Activated CD4-positive, alpha-beta memory T cell treated with anti-CD3 and anti-CD28 coated beads for 36 hours (primary cell): Measurements from ENCODE around the gene CADPS2. TPM values are rescaled to one million over a fixed set of nuclear protein-coding genes. Genes with fewer than 3 reads are reported as not detected.
"Not testable (repeated sequence)": the region's sequence is repeated elsewhere in the genome, so short reads cannot be mapped to it uniquely, and the experiment has no call there.

Experiments
- CTCF ChIA-PET: fragments of 350-600 bp; sonication (Branson Sonifier 250); formaldehyde crosslinking; loops from one replicate; lab custom pipeline; 2021; ENCODE audit warnings: antibody characterized with exemption, inconsistent platforms; lab: Charles Lee
- POLR2A ChIA-PET: fragments of 350-600 bp; sonication (Branson Sonifier 250); formaldehyde crosslinking; loops from one replicate; lab custom pipeline; 2021; ENCODE audit warnings: antibody characterized with exemption; lab: Charles Lee
- DNase-seq: peaks from one replicate; pipeline ENCODE4 v3.0.0-alpha.2; 2020
- H3K27ac Mint-ChIP-seq: one replicate; pipeline ENCODE4 v1.8.0; 2021; ENCODE audit warnings: mixed read lengths
- H3K27me3 Mint-ChIP-seq: one replicate; pipeline ENCODE4 v1.8.0; 2021; ENCODE audit warnings: mixed read lengths
- H3K36me3 Mint-ChIP-seq: one replicate; pipeline ENCODE4 v1.8.0; 2021; ENCODE audit warnings: mixed read lengths
- H3K4me1 Mint-ChIP-seq: one replicate; pipeline ENCODE4 v1.8.0; 2021; ENCODE audit warnings: low read depth, mixed read lengths
- H3K4me3 Mint-ChIP-seq: one replicate; pipeline ENCODE4 v1.8.0; 2021; ENCODE audit warnings: mild to moderate bottlenecking, mixed read lengths
- H3K9me3 Mint-ChIP-seq: one replicate; pipeline ENCODE4 v1.8.0; 2021; ENCODE audit warnings: mixed read lengths
- intact Hi-C: fragments of 100-400 bp; cut with micrococcal nuclease; formaldehyde crosslinking; loops from one replicate; pipeline ENCODE4 v1.15.1; 2023
- total RNA-seq, 2 experiments: library from RNA; stranded (reverse); gene quantifications; one replicate each; pipeline ENCODE4 v1.2.3, GENCODE V29; 2021

Gene CADPS2
- total RNA-seq, 2 experiments from 2014 or later: not detected

DNA sequence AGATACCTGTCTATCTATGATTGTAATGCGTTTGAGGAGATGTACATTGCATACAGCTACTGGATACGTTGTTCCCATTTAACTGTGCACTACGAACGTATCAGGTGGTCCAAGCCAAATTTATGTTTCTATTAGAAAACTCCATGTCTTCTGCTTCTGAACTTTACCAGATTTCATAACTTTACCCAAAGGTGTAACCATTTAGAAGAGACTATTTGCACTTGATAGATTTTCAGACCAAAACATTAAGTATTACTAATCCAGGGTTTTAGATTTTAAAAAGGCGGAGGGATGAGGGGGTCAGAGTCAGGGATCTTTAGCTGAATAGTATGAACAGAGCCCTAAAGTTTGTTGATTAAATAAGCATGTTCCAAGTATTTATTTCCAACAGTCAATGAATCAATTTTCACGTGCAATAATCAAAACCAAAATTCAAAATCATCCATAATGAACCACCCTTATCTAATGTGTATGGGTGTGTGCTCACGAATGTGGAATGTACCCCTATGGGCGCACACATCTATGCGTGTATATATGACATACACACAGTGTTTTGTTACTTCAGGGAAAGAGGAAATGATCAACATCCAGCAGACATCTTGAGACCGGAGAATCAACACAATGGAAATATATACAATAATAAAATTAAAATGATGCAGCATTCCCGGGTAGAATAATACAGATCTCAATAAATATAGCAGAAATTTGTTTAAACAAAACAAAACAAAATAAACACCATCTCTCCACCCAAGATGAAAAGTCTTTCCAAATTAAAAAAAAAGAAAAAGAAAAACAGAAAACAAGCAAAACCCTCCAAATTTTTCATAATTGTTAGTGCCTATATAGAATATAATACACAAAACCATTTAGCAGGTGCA, 585.1 kb downstream of the CADPS2 start:
- Mint-ChIP-seq H3K4me1 (no peaks in the 10 kb centered on the region), H3K9me3 (no peaks in the 10 kb centered on the region), H3K36me3 (no peaks in the 10 kb centered on the region), H3K27ac (no peak overlapping the region), H3K4me3 (no peak overlapping the region), H3K27me3 (peaks cover 66% of the 10 kb centered on the region)
- intact Hi-C loops: no loop called here
- ChIA-PET CTCF (no interaction called here), POLR2A (no interaction called here)
- DNase-seq: no peak

DNA sequence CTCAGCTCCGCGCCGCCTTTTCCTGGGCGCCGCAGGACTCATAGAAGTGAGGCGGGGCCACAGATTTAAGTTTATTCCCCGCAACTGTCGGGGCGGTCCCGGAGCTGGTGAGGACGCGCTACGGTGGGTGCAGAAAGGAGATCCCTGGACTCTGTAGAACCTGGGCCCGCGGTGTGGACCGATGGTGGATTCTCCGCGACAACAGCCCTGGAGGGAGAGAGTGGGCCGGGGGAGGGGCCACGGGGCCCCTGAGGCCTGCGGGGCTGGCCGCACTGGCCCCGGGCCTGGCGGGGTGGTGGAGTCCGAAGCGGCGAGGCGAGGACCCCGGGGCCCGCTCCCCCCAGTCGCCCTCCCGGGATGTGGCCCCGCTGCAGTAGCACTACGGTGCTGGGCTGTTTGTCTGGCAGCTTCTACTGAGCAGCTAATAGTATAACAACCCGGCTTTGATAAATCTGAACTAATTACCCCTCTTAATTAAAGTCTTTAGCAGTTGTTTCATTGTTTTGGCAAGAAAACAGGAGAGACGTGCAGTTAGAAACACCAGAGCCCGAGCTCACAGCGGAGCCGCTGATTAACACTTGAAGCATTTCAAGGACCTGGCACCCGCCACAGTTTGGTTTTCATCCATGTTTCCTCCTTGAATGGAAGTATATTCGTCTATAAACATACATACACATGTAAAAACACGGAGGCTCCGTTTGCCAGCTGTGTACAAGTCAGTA, 585.9 kb downstream of the CADPS2 start:
- Mint-ChIP-seq H3K36me3 (no peaks in the 10 kb centered on the region), H3K9me3 (no peaks in the 10 kb centered on the region), H3K4me1 (no peaks in the 10 kb centered on the region), H3K27ac (no peak overlapping the region), H3K4me3 (no peak overlapping the region), H3K27me3 (peaks cover 60% of the 10 kb centered on the region)
- DNase-seq: no peak
- POLR2A ChIA-PET: no interaction called here
- CTCF ChIA-PET: no interaction called here
- intact Hi-C loops: no loop called here

GRCh38 chr7:122299624-122300210, 586.5 kb downstream of the CADPS2 start:
- ChIA-PET CTCF (no interaction called here), POLR2A (no interaction called here)
- no peak for DNase-seq
- Mint-ChIP-seq H3K27ac (no peak overlapping the region), H3K27me3 (peaks cover 57% of the 10 kb centered on the region), H3K4me1 (no peaks in the 10 kb centered on the region), H3K9me3 (no peaks in the 10 kb centered on the region), H3K4me3 (no peak overlapping the region), H3K36me3 (no peaks in the 10 kb centered on the region)
- intact Hi-C loops: no loop called here

DNA sequence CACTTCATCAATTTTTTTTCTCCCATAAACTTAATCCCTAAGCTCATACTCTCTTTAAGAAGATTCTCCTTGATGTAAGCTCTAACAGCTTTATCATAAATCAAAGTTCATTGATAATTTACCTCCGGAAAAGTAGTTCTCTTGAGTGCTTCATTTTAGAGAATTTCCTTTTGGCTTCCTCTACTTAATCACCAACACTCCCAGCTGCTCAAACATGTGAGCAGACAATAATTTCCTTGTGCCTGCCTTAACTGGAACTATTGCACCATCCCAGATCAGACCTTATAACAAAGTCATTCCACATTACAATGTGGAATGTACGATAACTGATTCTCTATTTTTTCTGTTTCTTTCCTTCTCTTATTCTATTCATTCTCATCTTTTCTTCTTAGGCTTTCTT, 587.6 kb downstream of the CADPS2 start:
- no peaks in the 10 kb centered on the region for H3K4me1 Mint-ChIP-seq
- H3K27me3 Mint-ChIP-seq: peaks cover 47% of the 10 kb centered on the region
- no peak overlapping the region for H3K27ac Mint-ChIP-seq
- H3K9me3 Mint-ChIP-seq: no peaks in the 10 kb centered on the region
- H3K4me3 Mint-ChIP-seq: no peak overlapping the region
- intact Hi-C loops: no loop called here
- POLR2A ChIA-PET: no interaction called here
- DNase-seq: no peak
- no peaks in the 10 kb centered on the region for H3K36me3 Mint-ChIP-seq
- CTCF ChIA-PET: no interaction called here

DNA sequence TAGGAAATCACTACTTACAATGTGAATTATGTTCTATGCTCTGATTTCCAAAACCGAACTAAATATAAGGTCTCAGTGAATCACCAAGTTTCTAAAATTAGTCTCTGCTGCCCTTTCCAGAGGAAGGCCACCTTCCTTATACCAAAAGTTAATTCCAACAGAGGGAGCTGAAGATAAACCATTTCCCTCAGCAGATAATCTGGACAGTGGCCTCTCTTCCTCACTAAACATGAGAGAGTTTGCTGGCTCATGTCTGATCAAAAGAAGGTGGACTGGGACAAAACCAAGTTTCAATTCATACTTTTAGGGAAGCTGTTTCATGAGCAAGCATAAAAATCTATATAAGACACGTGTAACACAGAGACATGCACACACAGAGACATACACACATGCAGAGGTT, 588.1 kb downstream of the CADPS2 start:
- intact Hi-C loops: no loop called here
- no peak for DNase-seq
- Mint-ChIP-seq H3K9me3 (no peaks in the 10 kb centered on the region), H3K4me1 (no peaks in the 10 kb centered on the region), H3K27ac (no peak overlapping the region), H3K36me3 (no peaks in the 10 kb centered on the region), H3K27me3 (peaks cover 44% of the 10 kb centered on the region), H3K4me3 (no peak overlapping the region)
- ChIA-PET CTCF (no interaction called here), POLR2A (no interaction called here)

- POLR2A ChIA-PET: no interaction called here
- Mint-ChIP-seq H3K4me1 (no peaks in the 10 kb centered on the region), H3K36me3 (no peaks in the 10 kb centered on the region), H3K4me3 (no peak overlapping the region), H3K27me3 (peaks cover 4% of the 10 kb centered on the region), H3K9me3 (no peaks in the 10 kb centered on the region), H3K27ac (no peak overlapping the region)
- CTCF ChIA-PET: no interaction called here
- DNase-seq: no peak
- intact Hi-C loops: no loop called here
These were observed 595.1 kb downstream of the CADPS2 start for GRCh38 chr7:122291189-122291588.

DNA sequence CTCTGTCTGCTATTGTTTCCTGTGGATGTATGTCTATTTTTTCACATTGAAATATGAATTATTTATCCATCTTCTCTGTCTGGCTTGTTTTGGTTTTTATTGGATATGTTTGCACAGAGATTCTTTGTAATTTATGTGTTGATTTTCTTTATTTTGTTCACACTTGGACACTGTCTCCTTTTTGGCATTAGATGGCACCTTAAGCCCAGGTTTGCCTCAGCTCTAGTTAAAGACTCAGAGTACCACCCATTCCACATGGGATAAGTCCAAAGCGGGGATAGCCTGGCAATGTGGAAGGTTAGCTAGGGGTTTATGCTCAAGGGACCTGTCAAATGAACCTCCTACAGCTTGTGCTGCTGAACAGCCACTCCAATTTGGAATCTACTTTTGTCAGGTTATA, 595.8 kb downstream of the CADPS2 start:
- no peak overlapping the region for H3K27ac Mint-ChIP-seq
- POLR2A ChIA-PET: no interaction called here
- CTCF ChIA-PET: no interaction called here
- DNase-seq: no peak
- H3K4me3 Mint-ChIP-seq: no peak overlapping the region
- H3K4me1 Mint-ChIP-seq: no peaks in the 10 kb centered on the region
- intact Hi-C loops: no loop called here
- peaks cover 3% of the 10 kb centered on the region for H3K27me3 Mint-ChIP-seq
- H3K36me3 Mint-ChIP-seq: no peaks in the 10 kb centered on the region
- no peaks in the 10 kb centered on the region for H3K9me3 Mint-ChIP-seq

DNA sequence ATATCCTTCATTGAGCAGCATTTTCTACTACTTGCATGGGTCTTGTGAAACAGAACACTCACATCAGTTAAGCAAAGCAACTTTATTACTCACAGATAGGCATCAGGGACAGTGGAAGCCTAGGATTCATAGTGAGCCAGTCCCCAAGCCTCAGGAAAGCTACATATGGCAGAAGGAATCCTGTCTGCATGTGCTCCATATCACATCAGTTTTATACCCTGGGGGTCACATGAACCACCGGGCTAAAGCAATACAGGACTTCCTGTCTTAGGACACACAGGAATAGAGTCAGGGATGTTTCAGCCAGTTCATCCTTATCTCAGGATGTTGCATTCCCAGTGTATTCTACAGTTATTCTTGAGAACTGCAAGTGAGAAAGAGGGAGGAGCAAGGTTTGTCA, 596.8 kb downstream of the CADPS2 start:
- POLR2A ChIA-PET: no interaction called here
- intact Hi-C loops: no loop called here
- no peaks in the 10 kb centered on the region for H3K36me3 Mint-ChIP-seq
- H3K27me3 Mint-ChIP-seq: peaks cover 2% of the 10 kb centered on the region
- H3K4me3 Mint-ChIP-seq: no peak overlapping the region
- no peaks in the 10 kb centered on the region for H3K9me3 Mint-ChIP-seq
- H3K4me1 Mint-ChIP-seq: no peaks in the 10 kb centered on the region
- CTCF ChIA-PET: no interaction called here
- H3K27ac Mint-ChIP-seq: no peak overlapping the region
- no peak for DNase-seq

- H3K4me3 Mint-ChIP-seq, H3K27ac Mint-ChIP-seq, H3K36me3 Mint-ChIP-seq, H3K27me3 Mint-ChIP-seq, DNase-seq, POLR2A ChIA-PET, CTCF ChIA-PET, H3K4me1 Mint-ChIP-seq, H3K9me3 Mint-ChIP-seq, intact Hi-C loops: not testable (repeated sequence)
These were observed 601.7 kb downstream of the CADPS2 start for GRCh38 chr7:122284608-122285007.

DNA sequence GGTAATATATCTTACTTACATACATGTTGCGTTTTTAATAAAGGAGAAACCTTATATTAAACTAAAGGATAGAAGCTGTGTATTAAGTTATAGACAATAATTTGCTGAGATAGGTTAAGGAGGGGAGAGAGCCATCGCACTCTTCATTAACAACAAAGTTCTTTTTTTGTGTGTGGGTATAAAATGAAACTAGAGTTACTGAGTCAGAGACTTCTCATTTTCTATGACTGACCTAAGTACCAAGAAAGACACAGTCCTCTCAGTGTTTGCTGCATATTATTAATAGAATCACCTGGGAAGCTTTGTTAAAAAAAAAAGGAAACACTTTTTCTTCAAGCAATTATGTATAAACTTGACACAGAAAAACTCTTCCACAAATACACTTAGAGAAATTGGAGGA, 613.1 kb downstream of the CADPS2 start:
- ChIA-PET POLR2A (no interaction called here), CTCF (no interaction called here)
- no peak overlapping the region for H3K4me3 Mint-ChIP-seq
- peaks cover 2% of the 10 kb centered on the region for H3K9me3 Mint-ChIP-seq
- H3K4me1 Mint-ChIP-seq: no peaks in the 10 kb centered on the region
- intact Hi-C loops: no loop called here
- H3K27me3 Mint-ChIP-seq: no peaks in the 10 kb centered on the region
- no peaks in the 10 kb centered on the region for H3K36me3 Mint-ChIP-seq
- H3K27ac Mint-ChIP-seq: no peak overlapping the region
- no peak for DNase-seq

DNA sequence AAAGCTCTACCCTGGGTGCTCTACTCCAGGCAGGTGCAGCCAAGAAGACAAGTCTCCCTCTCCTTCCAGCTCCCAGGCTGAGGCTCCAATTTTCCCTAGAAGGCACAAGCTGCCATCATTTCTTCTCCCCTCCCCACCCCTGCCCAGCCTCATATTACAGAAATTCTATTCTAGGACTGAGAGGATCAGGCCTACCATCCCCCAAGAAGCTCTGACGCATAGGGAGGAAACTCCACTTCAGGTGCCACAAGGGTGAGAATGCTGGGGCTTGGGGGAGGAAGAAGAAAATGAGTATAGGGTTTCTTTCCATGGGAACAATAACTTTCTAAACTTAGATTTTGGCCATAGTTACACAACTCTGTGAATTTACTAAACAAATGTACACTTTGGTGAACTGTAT, 617.0 kb downstream of the CADPS2 start:
- POLR2A ChIA-PET: no interaction called here
- intact Hi-C loops: no loop called here
- Mint-ChIP-seq H3K9me3 (no peaks in the 10 kb centered on the region), H3K27ac (no peak overlapping the region), H3K4me1 (no peaks in the 10 kb centered on the region), H3K4me3 (no peak overlapping the region), H3K36me3 (no peaks in the 10 kb centered on the region), H3K27me3 (no peaks in the 10 kb centered on the region)
- CTCF ChIA-PET: no interaction called here
- DNase-seq: no peak
